ENCODE results near the gene MAP3K7. TPM values are rescaled to one million over a fixed set of nuclear protein-coding genes. Genes with fewer than 3 reads are reported as not detected.

Gene MAP3K7
- total RNA-seq, 1 donor from 2014 or later = 27.2 TPM

DNA sequence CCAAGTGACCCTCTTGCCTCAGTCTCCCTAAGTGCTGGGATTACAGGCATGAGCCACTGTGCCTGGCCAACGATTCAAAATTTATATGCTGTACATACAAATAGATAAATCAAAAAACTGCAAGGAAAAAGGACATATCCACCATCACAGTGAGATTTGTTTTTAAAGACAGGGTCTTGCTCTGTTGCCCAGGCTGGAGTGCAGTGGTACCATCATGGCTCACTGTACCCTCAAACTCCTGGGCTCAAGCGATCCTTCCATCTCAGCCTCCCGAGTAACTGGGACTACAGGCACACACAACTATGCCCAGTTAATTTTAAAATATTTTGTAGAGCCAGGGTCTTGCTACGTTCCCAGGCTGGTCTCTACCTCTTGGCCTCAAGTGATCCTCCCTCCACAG, 61.5 kb downstream of the MAP3K7 start:
- TF ChIP-seq, protein P1, sequence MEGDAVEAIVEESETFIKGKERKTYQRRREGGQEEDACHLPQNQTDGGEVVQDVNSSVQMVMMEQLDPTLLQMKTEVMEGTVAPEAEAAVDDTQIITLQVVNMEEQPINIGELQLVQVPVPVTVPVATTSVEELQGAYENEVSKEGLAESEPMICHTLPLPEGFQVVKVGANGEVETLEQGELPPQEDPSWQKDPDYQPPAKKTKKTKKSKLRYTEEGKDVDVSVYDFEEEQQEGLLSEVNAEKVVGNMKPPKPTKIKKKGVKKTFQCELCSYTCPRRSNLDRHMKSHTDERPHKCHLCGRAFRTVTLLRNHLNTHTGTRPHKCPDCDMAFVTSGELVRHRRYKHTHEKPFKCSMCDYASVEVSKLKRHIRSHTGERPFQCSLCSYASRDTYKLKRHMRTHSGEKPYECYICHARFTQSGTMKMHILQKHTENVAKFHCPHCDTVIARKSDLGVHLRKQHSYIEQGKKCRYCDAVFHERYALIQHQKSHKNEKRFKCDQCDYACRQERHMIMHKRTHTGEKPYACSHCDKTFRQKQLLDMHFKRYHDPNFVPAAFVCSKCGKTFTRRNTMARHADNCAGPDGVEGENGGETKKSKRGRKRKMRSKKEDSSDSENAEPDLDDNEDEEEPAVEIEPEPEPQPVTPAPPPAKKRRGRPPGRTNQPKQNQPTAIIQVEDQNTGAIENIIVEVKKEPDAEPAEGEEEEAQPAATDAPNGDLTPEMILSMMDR (IDR thresholded peaks at IDR 0.05) = no peak
- no peak for ATAC-seq (ENCODE audit: low read depth)
- intact Hi-C loops (cut with micrococcal nuclease) = no loop called here
- ChIA-PET POLR2A (no interaction called here), CTCF (no interaction called here)
- Mint-ChIP-seq H3K36me3 (ENCODE audit: low read depth) (peaks cover 48% of the 10 kb centered on the region), H3K27me3 (no peaks in the 10 kb centered on the region), H3K27ac (no peak overlapping the region), H3K4me3 (no peak overlapping the region), H3K4me1 (no peaks in the 10 kb centered on the region), H3K9me3 (no peaks in the 10 kb centered on the region)
- no peak for DNase-seq

- no peak for ATAC-seq (ENCODE audit: low read depth)
- no peaks in the 10 kb centered on the region for H3K4me1 Mint-ChIP-seq
- H3K36me3 Mint-ChIP-seq (ENCODE audit: low read depth) = peaks cover 46% of the 10 kb centered on the region
- no peak for DNase-seq
- no peak overlapping the region for H3K4me3 Mint-ChIP-seq
- H3K27me3 Mint-ChIP-seq = no peaks in the 10 kb centered on the region
- H3K9me3 Mint-ChIP-seq = no peaks in the 10 kb centered on the region
- CTCF ChIA-PET = no interaction called here
- H3K27ac Mint-ChIP-seq = no peak overlapping the region
- TF ChIP-seq, protein P1 (IDR thresholded peaks at IDR 0.05) = no peak
- POLR2A ChIA-PET = no interaction called here
- intact Hi-C loops (cut with micrococcal nuclease) = no loop called here
These were observed 63.0 kb downstream of the MAP3K7 start for GRCh38 chr6:90523779-90524310.

- TF ChIP-seq, protein P1 (IDR thresholded peaks at IDR 0.05) = no peak
- H3K4me3 Mint-ChIP-seq = no peak overlapping the region
- ATAC-seq (ENCODE audit: low read depth) = no peak
These were observed 64.9 kb downstream of the MAP3K7 start for GRCh38 chr6:90521955-90522354.

DNA sequence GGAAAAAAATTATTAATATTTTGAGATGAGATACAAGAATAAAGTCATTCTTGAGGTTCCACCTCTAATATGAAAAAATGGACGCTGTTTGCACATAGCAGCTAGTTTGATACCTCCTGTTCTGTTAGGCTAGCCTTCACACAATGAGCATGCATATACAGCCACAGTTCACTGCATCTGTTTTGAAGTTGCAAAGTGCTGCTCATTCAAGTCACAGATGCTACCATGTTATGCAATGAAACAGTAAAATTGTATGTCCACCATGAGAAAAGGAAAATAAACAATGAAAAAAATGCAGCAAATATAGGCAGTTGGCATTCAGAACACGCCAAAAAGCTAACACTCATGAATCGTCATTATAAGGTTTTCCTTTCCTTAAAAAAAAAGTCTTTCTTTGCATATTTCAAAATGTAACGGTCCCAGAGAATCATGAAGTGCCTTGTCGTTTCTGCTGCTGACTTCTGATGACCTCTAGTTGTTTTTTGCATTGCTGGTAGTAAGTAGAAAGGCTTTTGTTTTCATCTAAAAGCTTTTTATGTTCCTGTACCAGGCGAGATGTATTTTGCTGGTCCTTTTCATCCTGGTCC, 70.7 kb downstream of the MAP3K7 start:
- H3K27me3 Mint-ChIP-seq = no peaks in the 10 kb centered on the region
- DNase-seq (no peak), ATAC-seq (ENCODE audit: low read depth) (no peak)
- no peaks in the 10 kb centered on the region for H3K4me1 Mint-ChIP-seq
- intact Hi-C loops (cut with micrococcal nuclease) = no loop called here
- no peak overlapping the region for H3K4me3 Mint-ChIP-seq
- CTCF ChIA-PET = no interaction called here
- H3K27ac Mint-ChIP-seq = no peak overlapping the region
- H3K36me3 Mint-ChIP-seq (ENCODE audit: low read depth) = peaks cover 61% of the 10 kb centered on the region
- TF ChIP-seq, protein P1 (IDR thresholded peaks at IDR 0.05) = no peak
- POLR2A ChIA-PET = no interaction called here
- H3K9me3 Mint-ChIP-seq = no peaks in the 10 kb centered on the region

More at GRCh38 chr6:90521955-90522354, 64.9 kb downstream of the MAP3K7 start:
- Mint-ChIP-seq H3K27me3 (no peaks in the 10 kb centered on the region), H3K4me1 (no peaks in the 10 kb centered on the region), H3K36me3 (ENCODE audit: low read depth) (peaks cover 45% of the 10 kb centered on the region), H3K27ac (no peak overlapping the region), H3K9me3 (no peaks in the 10 kb centered on the region)
- DNase-seq = no peak
- POLR2A ChIA-PET = no interaction called here
- intact Hi-C loops (cut with micrococcal nuclease) = no loop called here
- CTCF ChIA-PET = no interaction called here

DNA sequence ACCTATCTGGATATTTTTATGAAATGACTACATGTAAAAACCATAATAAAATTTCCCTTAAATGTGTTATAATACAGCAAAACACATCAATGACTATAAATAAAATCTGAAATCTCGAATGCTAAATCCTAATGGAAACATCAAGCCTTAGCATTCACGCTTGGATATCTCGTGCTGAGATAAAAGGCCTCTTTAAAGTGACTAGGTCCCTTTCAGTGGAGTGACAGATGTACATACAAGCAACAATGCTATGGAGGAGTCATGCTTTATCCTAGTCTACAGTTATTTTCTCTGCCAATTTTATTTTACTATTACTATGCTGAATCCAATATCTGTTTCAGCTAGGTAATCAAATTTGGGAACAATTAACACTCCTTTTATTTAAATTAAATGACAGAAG, 72.4 kb downstream of the MAP3K7 start:
- H3K36me3 Mint-ChIP-seq (ENCODE audit: low read depth) = peaks cover 53% of the 10 kb centered on the region
- H3K27ac Mint-ChIP-seq = no peak overlapping the region
- POLR2A ChIA-PET = no interaction called here

More for the DNA sequence above, 72.4 kb downstream of the MAP3K7 start:
- intact Hi-C loops (cut with micrococcal nuclease) = no loop called here
- Mint-ChIP-seq H3K27me3 (no peaks in the 10 kb centered on the region), H3K9me3 (no peaks in the 10 kb centered on the region), H3K4me3 (no peak overlapping the region), H3K4me1 (no peaks in the 10 kb centered on the region)
- CTCF ChIA-PET = no interaction called here
- TF ChIP-seq, protein P1 (IDR thresholded peaks at IDR 0.05) = no peak
- DNase-seq (no peak), ATAC-seq (ENCODE audit: low read depth) (no peak)
